NCI-H2227 treated with DMSO at 0.1 percent for 48 hours (cell line): ENCODE measurements around the gene CCDC136.
A peak's percentile ranks its signal among the peaks of the same experiment; 100 is the strongest.

ENCODE experiments used
- DNase-seq: peaks from one replicate; lab custom pipeline; 2025; lab: John Stamatoyannopoulos, UW

The CCDC136 gene

GRCh38 chr7:128863433-128863989 lies 71.7 kb downstream of the CCDC136 start:
- DNase-seq, result peak; percentile 15

- DNase-seq, result no peak
Measured at GRCh38 chr7:128865303-128865702, 73.5 kb downstream of the CCDC136 start.

GRCh38 chr7:128865996-128866877 lies 74.5 kb downstream of the CCDC136 start:
- no peak for DNase-seq

DNA sequence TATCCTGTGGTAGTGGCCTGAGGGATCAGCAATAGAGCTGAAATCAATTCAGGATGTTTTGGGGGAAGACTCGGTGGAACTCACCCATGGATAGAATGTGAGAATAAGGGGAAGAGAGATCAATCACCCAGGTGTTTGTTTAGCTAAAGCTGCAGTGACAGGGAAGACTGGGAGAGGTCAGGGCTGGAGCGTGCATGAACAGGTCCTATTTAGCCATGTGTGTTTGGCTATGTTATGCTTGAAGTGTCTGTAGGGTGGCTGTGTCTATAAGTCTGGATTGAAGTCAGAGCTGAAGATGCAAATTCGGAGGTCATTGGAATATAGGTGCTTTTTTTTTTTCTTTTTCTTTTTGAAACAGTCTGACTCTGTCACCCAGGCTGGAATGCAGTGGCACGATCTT lies 75.5 kb downstream of the CCDC136 start:
- no peak for DNase-seq

GRCh38 chr7:128867842-128868623 lies 76.3 kb downstream of the CCDC136 start:
- peak; percentile 35 for DNase-seq

- DNase-seq, result no peak
Measured at GRCh38 chr7:128868624-128869137, 76.9 kb downstream of the CCDC136 start.

DNA sequence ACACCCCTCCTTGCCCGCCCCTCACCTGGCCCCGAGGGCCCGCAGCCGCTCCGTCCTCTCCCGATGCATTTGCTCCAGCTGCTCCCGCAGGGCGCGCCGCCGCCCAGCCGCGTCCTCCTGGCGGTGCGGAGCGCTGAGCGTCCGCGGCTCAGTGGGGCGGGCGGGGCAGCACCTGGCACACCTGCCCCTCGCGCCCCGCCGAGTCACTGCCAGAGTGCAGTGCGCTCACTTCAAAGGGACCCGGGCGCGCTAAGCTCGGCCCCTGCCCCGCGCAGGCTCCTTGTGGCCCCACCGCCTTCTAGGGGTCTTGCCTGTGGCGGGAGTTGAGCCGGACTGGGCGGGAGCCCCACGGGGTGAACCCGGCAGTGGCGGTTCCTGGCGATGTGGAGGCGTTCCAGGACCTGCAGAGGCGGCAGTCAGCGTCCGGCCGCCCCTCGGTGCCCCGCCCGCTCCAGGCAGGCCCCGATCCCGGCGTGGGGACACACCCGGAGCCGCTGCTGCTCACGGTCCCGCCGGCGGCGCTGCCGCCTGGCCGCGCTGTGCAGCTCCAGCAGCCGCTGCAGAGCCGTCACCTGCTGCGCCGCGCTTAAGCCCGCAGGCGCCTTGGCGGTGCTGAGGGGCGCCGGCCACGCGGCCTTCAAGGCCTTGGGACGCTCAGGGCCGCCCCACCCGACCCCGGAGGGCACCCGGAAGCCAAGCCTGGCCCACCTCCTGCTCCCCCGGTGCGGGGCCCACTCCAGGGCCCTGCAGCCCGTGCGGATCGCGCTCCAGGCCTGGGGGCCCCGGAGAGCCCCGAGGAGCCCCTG lies 77.6 kb downstream of the CCDC136 start:
- no peak for DNase-seq

DNA sequence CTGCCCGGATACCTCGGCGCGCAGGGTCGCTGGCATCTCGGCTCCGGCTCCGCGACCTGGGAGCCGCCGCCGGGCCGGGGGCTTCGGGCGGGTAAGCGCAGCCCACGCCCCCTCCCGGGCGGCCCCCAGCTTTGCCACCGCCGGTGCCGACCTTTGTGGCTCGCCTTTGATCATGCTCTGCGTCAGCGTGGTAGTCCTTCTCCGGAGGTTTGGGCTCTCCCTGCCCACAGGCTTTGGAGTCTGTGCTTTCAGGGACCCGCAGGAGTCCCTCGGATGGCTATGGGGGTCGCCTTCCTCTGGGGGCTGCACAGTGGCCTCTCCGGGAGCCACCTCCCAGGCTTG lies 78.1 kb downstream of the CCDC136 start:
- DNase-seq, result no peak

- no peak for DNase-seq
Measured at GRCh38 chr7:128871050-128871449, 79.3 kb downstream of the CCDC136 start.
